Stimulated activated CD4-positive, alpha-beta T cell treated with anti-CD3 and anti-CD28 coated beads, Interleukin-4, amount 100 ng/mL, for 48 hours (primary cell): ENCODE data around the gene ABCG1.

ENCODE experiments used
- DNase-seq, 2 donors: peaks; one replicate each; pipeline ENCODE4 v3.0.0-alpha.2; 2020; ENCODE audit warnings: low read depth in 2 of 2

ABCG1 gene

DNA sequence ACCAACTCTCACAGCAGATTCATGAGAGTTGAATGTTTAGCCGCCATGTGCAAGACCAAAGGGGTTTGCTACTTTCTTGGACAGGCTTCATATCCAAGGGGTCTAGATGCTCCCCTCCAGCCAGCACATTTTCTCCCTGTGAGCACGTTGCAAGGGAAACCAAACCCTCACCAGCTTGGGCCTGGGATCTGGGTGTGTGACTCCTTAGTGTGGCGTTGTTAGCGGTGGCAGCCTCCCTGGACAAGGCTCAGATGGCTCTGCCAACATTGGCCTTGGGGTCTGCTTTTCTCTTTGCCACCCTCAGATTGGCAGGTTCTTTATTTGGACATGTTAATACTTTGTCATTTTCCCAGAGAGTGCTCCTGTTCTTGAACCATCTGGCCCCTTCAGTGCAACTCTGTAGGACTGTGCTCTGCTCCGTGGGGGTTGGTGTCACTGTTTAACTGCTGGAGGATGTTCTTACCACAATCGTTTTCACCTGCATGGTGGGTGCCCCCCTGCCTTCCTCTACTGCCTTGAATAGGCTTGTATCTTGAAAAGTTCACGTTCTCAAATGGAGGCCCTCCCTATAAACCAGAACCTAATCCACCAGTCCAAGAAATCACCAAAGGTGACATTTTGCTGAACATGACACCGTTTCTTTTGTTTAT lies 13.4 kb downstream of the ABCG1 start:
- DNase-seq: no peak

DNA sequence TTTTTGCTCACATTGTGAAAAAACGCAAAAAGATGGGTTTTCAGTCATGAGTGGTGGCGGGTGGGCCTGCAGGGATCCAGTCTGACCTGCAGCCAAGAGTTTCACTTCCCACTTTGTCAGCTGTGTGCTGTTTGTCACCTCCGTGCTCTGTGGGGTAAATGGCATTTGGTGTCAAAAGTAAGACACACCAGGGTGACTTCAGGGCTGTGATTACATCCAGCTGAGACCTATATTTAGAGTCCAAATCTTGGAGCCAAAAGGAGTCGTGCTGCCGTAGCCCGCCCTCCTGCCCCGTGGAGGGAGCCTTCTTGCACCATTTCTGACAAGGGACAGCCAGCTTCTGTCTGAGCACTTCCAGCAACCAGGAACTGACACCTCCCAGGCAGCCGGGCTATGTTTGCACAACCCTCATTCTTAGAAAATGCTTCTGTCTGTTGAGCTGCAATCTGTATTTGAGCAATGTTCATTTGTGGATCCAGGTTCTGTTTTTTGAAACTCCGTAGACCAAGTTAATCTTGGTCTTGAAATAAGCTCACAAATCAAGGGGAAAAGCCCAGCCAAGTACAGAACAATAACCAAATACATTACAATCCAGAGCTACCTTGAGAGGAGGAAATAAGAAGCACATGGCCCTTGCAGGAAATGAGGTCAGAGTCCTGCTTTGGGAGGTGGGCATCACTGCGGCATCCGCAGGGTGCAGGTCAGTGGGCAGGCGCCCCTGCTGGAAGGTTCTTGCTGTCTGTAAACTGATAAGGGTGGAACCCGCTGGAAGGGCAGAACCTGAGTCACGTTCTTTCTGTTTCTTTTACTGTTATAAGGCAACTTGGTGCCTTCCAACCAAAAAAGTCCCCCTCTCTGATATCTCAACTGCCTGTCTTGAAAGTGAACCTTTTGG lies 14.4 kb downstream of the ABCG1 start:
- peak; percentile 67 to 70 for DNase-seq

GRCh38 chr21:42234041-42234440 lies 15.1 kb downstream of the ABCG1 start:
- no peak for DNase-seq

- DNase-seq: peak; percentile 73 to 80
These were observed 15.7 kb downstream of the ABCG1 start for GRCh38 chr21:42234464-42235241.

GRCh38 chr21:42235593-42235992 lies 16.7 kb downstream of the ABCG1 start:
- DNase-seq: no peak

GRCh38 chr21:42236014-42236413 lies 17.1 kb downstream of the ABCG1 start:
- no peak for DNase-seq

DNA sequence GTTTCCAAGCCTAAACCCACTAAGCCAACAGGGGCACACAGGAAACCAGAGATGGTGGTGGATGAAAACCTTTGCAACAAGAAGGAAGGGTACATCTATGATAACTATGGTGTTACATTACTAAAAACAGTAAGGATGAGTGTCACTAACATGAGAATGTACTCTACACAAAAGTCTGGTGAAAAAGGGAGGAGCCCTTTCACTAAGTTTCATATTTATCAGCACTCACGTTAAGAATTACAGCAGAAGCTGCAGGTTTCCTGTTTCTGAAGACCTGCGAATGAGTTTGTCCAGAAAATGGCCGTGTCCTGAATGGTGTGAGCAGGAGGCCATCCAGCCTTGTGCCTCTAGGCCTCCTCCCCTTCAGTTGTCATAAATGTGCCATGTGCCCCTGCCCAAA lies 17.8 kb downstream of the ABCG1 start:
- DNase-seq: no peak

- DNase-seq: no peak
These were observed 18.2 kb downstream of the ABCG1 start for GRCh38 chr21:42237161-42237560.

- no peak for DNase-seq
These were observed 18.6 kb downstream of the ABCG1 start for GRCh38 chr21:42237577-42237976.

- no peak for DNase-seq
These were observed 19.4 kb downstream of the ABCG1 start for GRCh38 chr21:42238185-42238934.

DNA sequence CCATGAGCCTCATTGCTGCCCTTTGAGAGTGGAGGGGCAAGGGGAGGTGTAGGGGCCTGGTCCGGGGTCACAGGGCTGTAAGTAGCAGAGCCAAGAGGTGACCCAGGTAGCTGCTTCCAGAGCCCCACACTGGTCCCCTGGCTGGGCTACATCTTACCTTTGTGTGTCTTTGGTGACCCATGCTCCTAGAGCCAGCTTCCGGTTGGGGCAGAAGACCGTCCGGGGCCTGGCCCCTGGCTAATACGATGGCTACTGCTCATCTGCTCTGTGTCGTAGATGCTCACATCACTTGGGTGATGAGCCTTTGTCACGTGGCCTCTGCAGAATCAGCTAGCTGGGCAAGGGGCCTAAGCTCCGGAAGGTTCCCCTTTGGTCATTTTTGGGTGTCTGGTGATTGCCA lies 20.6 kb downstream of the ABCG1 start:
- no peak for DNase-seq

- DNase-seq: no peak
These were observed 21.0 kb downstream of the ABCG1 start for GRCh38 chr21:42239973-42240372.

DNA sequence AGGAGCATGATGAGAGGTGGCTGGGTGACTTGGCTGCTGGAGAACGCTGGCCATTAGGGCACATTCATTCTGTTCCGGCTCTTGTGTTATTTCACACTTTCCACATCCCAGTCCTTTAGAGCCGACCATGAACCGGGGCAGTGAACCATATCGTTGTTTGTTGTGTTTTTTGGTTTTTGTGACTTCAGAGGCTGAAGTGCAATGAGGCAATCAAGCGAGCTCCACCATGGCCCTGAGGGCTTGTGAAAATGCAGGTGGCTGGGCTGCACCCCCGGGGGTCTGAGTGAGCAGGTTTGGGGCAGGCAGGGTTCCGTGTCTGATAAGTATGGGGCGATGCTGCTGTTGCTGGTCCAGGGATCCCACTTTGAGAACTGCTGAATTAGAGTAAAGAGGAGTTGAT lies 23.7 kb downstream of the ABCG1 start:
- DNase-seq: no peak

DNA sequence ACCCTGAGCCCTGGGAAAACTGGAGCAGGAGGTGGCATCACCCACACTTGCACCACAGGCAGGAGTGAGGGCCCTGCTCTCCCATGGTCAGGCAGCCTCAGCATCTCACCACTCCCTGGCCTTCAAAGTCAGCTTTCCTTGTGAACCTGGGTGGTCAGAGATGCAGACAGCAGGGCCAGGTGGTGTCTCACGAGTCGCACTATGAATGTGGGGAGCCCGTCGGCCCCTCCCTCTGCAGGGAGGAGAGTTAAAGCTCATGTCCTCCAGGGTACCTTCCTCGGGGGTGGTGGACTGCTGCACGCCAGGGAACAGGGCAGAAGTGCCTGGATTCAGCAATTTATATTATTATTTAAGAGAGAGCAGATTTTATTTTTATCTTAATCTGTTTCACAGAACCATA lies 24.1 kb downstream of the ABCG1 start:
- DNase-seq: no peak

DNA sequence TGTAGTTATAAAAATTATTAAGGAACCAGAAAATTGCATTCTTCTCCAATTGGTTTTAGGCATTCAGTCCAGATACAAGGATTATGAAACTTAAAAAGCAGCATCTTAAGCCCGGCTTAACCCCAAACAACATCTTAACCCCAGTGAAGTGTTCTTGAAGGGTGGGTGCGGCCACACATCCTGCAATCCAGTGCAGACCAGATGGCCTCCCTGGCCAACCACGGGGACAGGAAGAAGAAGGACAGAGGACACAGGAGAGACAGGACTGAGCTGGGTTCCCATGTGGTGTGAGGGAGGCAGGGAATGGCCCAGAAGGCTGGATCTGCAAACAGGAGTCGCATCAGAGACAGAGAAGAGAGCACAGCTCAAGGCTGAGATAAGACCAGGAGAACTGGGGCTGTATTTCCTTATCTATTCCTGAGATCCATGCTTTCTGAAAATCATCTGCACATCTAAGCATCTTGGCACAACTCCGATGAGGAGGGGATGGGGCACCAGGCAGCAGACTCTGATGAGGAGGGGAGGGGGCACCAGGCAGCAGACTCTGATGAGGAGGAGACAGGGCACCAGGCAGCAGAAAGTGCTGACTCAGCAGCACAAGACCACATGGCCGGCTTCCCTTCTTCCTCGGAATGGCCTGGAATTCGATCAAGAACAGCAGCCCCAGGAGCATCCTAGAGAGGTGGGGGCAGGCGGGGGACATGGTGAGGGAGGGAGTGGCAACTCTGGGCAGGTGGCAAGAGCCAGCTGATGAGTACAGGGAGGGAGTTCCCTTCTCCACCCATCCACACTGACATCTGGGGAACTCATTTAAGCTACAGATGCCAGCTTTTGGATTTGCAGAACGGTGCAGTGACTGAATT lies 26.6 kb downstream of the ABCG1 start:
- no peak for DNase-seq

DNA sequence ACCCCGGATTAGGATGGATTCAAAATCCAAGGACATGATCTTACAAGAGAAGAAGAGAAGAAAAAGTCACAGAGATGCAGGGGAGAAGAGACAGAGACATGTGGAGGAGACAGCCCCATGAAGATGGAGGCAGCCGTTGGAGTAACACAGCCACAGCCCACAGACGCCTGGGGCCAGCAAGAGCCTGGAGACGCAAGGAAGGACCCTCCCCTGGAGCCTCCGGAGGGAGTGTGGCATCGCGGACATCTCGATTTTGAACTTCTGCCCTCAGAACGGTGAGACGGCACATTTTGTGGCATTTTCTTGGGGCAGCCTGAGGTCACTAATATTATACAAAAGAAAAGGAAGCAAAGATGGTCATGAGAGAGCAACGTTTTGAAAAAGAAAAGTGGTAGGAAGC lies 28.8 kb downstream of the ABCG1 start:
- DNase-seq: no peak

GRCh38 chr21:42248241-42248640 lies 29.3 kb downstream of the ABCG1 start:
- no peak for DNase-seq

- DNase-seq: no peak
These were observed 30.1 kb downstream of the ABCG1 start for GRCh38 chr21:42248783-42249597.

DNA sequence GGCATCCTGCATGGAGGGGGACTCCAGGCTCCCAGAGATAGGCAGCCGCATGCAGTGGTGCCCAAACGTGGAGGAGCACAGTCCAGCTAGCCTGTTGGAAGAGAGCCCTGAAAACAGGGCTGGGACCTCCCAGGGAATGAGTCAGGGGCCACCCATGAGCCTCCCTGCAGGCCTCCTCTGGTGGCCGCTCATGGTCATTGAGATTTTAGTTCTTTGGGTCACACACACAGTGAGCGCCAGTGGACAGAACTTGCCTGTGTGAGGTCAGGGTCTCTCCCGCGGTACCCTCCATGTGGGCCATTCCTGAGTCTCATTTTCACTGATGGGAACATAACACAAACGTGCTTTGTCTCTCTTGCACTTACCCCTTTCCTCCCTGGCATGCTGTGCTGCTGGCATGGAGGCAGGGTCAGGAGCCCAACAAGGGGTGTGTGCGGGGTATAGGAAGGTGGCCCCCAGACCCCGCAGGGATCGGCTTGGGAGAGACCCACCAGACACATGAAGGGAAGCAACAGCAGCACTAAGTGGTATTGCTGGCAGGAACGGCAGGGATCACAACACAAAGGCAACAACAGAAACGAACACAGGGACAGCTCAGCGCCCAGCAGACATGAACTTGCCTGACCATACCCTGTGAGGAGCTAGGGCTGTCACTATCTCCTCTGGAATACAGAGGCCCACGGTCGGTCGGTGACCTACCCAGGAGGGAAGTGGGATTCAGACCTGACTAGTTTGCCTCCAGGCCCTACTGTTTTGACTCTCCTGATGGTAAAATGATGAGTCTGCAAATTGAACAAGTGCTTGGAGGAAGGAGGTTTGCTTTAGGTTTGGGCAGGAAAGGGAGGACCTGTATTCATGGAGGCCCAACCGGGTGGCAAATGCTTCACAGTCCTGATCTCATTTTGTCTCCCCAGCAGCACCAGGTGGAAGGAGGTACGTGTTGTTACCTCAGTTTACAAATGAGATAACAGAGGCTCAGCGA lies 31.8 kb downstream of the ABCG1 start:
- no peak for DNase-seq
